Embryonic facial prominence (tissue), 1 donor: ENCODE data around the gene ZNF165.
A peak's percentile ranks its signal among the peaks of the same experiment; 100 is the strongest.
"Not testable (repeated sequence)": the region's sequence is repeated elsewhere in the genome, so short reads cannot be mapped to it uniquely, and the experiment has no call there.

Source experiments
- DNase-seq: peaks from one replicate; pipeline ENCODE4 v3.0.0-alpha.2; 2016; ENCODE audit errors: extremely low spot score

The ZNF165 gene

GRCh38 chr6:28121876-28122275 lies 41.5 kb downstream of the ZNF165 start:
- no peak for DNase-seq

- not testable (repeated sequence) for DNase-seq
Observed at GRCh38 chr6:28122283-28122682, 41.9 kb downstream of the ZNF165 start.

- DNase-seq = no peak
Observed at GRCh38 chr6:28124350-28124970, 44.1 kb downstream of the ZNF165 start, which contains the start of gene ZSCAN16. TSS of gene ZSCAN16 (plus strand) at chr6:28124609. CDS start at chr6:28125444, 835 bp downstream.

DNA sequence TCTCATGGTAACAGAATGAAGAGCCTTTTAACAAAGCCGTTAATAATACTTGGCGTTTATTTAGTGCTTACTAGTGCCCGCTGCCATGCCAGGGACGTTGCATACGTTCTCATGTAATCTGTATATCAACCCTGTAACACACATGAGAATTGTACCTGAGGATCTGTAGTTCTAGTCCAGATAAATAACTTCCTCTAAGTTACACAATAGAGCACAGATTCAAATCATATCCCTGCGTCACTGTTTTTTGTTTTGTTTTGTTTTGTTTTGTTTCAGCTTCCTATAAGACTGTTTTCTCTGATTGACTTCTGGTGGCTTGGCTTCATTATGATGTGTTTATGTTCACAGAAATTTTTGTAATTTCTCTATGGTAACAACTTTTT lies 44.6 kb downstream of the ZNF165 start:
- no peak for DNase-seq

GRCh38 chr6:28125401-28125800 lies 45.0 kb downstream of the ZNF165 start:
- DNase-seq = no peak

DNA sequence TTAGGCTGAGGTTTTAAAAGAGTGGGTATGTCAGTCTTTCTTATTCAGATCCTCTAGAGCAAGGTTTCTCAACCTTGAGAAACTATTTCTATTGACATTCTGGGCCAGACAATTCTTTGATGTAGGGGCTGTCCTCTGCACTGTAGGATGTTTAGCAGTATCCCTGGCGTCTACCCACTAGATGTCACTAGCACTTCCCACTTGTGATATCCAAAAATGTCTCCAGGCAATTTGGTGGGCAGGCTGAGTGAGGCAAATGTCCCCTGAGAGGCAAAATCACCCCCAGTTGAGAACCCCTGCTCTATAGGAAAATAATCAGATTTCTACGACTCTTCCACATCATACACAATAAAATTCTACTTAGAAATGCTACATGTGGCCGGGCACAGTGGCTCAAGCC lies 53.6 kb downstream of the ZNF165 start:
- DNase-seq = no peak

DNA sequence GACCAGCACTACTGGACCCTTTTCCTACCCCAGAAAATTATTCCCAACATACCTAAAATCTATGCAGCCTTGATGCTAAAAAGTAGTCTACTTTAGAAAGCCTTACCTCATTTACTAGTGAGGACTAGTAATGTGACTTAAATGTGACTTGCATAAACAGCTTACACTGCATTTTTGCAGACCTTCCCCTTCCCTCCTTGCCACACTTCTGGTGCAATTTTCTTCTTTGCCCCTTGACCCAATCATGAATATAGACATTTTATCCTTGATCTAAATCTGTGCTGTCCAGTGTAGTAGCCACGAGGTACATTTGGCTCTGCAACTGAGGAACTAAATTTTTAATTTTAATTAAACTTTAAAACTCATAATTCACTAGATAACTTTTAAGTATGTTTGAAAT lies 54.3 kb downstream of the ZNF165 start:
- DNase-seq = no peak

GRCh38 chr6:28135393-28135792 lies 55.0 kb downstream of the ZNF165 start:
- no peak for DNase-seq

- peak; percentile 86 for DNase-seq
Observed at GRCh38 chr6:28136585-28137504, 56.5 kb downstream of the ZNF165 start.

DNA sequence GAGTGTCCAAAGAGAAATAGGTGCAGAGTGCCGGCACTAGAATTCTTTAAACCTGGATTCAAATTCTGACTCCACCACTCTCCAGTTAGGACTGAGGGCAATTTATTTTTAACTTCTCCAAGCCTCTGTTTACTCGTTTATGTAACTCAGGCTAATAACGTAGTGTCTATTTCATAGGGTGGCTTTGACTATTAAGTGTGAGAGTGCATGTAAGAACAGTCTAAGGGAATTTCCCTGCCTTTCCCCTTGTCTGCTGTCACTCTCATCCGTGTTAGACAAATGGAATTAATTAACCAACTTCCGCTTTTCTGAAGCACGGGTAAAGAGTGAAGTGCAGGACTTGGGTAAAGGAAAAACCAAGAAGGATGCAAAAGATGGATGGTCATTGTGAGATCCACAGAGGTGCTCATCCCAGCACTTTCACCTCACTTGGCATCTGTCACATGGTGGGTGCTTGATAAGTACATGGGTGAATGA lies 57.2 kb downstream of the ZNF165 start:
- no peak for DNase-seq
